Esophagus squamous epithelium (tissue), 5 donors: ENCODE measurements around the gene RHOG. TPM values are rescaled to one million over a fixed set of nuclear protein-coding genes. Genes with fewer than 3 reads are reported as not detected.
"Not testable (repeated sequence)": the region's sequence is repeated elsewhere in the genome, so short reads cannot be mapped to it uniquely, and the experiment has no call there.

Experiments used
- DNase-seq: peaks from one replicate; lab custom pipeline; 2025; lab: John Stamatoyannopoulos, UW
- H3K27ac ChIP-seq, 4 donors: fragments of 200-600 bp; sonication (generic); one replicate each; pipeline ENCODE4 v1.5.1; 2016 to 2019; ENCODE audit warnings: mild to moderate bottlenecking in 1 of 4
- H3K27me3 ChIP-seq, 4 donors: fragments of 200-600 bp; sonication (generic); 1 replicate in 3 of 4; 2 replicates in 1 of 4; pipeline versions ENCODE4 v1.5.1 to v1.6.0; 2017 to 2021; ENCODE audit warnings: antibody characterized with exemption in 1 of 4
- H3K36me3 ChIP-seq, 3 donors: fragments of 200-600 bp; sonication (generic); one replicate each; pipeline ENCODE4 v1.5.1; 2016 to 2019
- H3K4me1 ChIP-seq, 3 donors: fragments of 200-600 bp; sonication (generic); one replicate each; pipeline ENCODE4 v1.5.1; 2017 to 2019
- H3K4me3 ChIP-seq, 4 donors: fragments of 200-600 bp; sonication (generic); 1 replicate in 3 of 4; 2 replicates in 1 of 4; pipeline ENCODE4 v1.5.1; 2016 to 2019; ENCODE audit warnings: mild to moderate bottlenecking in 2 of 4, moderate library complexity in 1 of 4
- H3K9me3 ChIP-seq, 3 donors: fragments of 200-600 bp; sonication (generic); one replicate each; pipeline ENCODE4 v1.5.1; 2016 to 2019
- CTCF ChIP-seq, 6 experiments: fragments of 450-650 bp in 4 of 6; fragments of 200-600 bp in 2 of 6; sonication (generic) in 2 of 6; IDR thresholded peaks; one replicate each; pipeline ENCODE4 v1.5.1; 2016 to 2019; ENCODE audit warnings: antibody characterized with exemption in 6 of 6, mild to moderate bottlenecking in 4 of 6, moderate library complexity in 4 of 6
- POLR2A ChIP-seq, 4 donors: fragments of 450-650 bp; IDR thresholded peaks; one replicate each; pipeline ENCODE4 v1.6.1; 2017; ENCODE audit warnings: antibody characterized with exemption in 4 of 4, mild to moderate bottlenecking in 4 of 4, moderate library complexity in 3 of 4
- WGBS, 2 donors: methylation state at CpG; one replicate each; pipeline ENCODE4 v1.1.5; 2018; 5-methylcytosine and 5-hydroxymethylcytosine counted together
- intact Hi-C: fragments of 100-400 bp; cut with DNase I; formaldehyde crosslinking; loops from one replicate; pipeline ENCODE4 v1.15.0; 2022
- total RNA-seq, 4 donors: library from RNA; depleted of rRNA; stranded (reverse); fragments of >200 nt; gene quantifications; one replicate each; pipeline ENCODE4 v1.1.0, GENCODE V29; 2016
- donor health status: DM: yes; HTN: yes; CAD: no.

Gene RHOG
- total RNA-seq, 4 donors from 2014 or later, result 51.6 to 84.5 (median 72.7) TPM

GRCh38 chr11:3796002-3796311, 44.8 kb downstream of the RHOG start:
- peaks cover 20 to 40% (median 28%) of the 10 kb centered on the region in 3 donors for H3K4me1 ChIP-seq

GRCh38 chr11:3795131-3796001, 45.4 kb downstream of the RHOG start:
- intact Hi-C loops, result no loop called here
- peak overlapping the region in 3 of 4 donors; percentile 3 to 99 (median 98) for H3K27ac ChIP-seq
- H3K9me3 ChIP-seq, result no peaks in the 10 kb centered on the region
- no peak for DNase-seq
- 78% methylated on average over 8 of the region's 8 CpGs for WGBS, 2 donors
- peaks cover 20 to 45% (median 28%) of the 10 kb centered on the region in 3 donors for H3K4me1 ChIP-seq
- H3K27me3 ChIP-seq, result no peaks in the 10 kb centered on the region
- peak overlapping the region in 3 of 4 donors; percentile 85 to 99 (median 96) for H3K4me3 ChIP-seq
- TF ChIP-seq CTCF (IDR thresholded peaks at IDR 0.05), result no peak
- no peak for TF ChIP-seq POLR2A (IDR thresholded peaks at IDR 0.05)
- peaks cover 3 to 44% (median 9%) of the 10 kb centered on the region in 3 donors for H3K36me3 ChIP-seq

More at GRCh38 chr11:3796002-3796311, 44.8 kb downstream of the RHOG start:
- H3K36me3 ChIP-seq, result peaks cover 3 to 39% (median 9%) of the 10 kb centered on the region in 3 donors
- intact Hi-C loops, result no loop called here
- 15 to 22% methylated on average over 6 of the region's 6 CpGs for WGBS, 2 donors
- peak overlapping the region; percentile 3 to 99 (median 98) for H3K27ac ChIP-seq
- no peak for DNase-seq
- H3K9me3 ChIP-seq, result no peaks in the 10 kb centered on the region
- no peaks in the 10 kb centered on the region for H3K27me3 ChIP-seq
- no peak for TF ChIP-seq POLR2A (IDR thresholded peaks at IDR 0.05)
- no peak for TF ChIP-seq CTCF (IDR thresholded peaks at IDR 0.05)
- peak overlapping the region; percentile 85 to 99 (median 94) for H3K4me3 ChIP-seq

DNA sequence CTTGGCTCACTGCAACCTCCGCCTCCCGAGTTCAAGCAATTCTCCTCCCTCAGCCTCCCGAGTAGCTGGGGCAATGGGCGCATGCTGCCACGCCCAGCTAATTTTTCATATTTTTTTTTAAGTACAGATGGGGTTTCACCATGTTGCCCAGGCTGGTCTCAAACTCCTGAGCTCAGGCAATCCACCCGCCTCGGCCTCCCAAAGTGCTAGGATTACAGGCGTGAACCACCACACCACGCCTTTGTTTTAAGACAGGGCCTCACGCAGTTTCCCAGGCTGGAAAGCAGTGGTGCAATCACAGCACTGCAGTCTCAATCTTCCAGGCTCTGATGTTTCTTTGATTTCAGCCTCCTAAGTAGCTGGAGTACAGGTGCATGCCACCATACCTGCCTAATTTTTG, 46.4 kb downstream of the RHOG start:
- intact Hi-C loops, H3K27me3 ChIP-seq, H3K9me3 ChIP-seq, DNase-seq, H3K4me3 ChIP-seq, H3K27ac ChIP-seq: not testable (repeated sequence)
- H3K36me3 ChIP-seq, result peaks cover 3 to 53% (median 9%) of the 10 kb centered on the region in 3 donors
- 84 to 95% methylated on average over 10 of the region's 10 CpGs for WGBS, 2 donors
- H3K4me1 ChIP-seq, result peaks cover 20 to 55% (median 28%) of the 10 kb centered on the region in 3 donors

DNA sequence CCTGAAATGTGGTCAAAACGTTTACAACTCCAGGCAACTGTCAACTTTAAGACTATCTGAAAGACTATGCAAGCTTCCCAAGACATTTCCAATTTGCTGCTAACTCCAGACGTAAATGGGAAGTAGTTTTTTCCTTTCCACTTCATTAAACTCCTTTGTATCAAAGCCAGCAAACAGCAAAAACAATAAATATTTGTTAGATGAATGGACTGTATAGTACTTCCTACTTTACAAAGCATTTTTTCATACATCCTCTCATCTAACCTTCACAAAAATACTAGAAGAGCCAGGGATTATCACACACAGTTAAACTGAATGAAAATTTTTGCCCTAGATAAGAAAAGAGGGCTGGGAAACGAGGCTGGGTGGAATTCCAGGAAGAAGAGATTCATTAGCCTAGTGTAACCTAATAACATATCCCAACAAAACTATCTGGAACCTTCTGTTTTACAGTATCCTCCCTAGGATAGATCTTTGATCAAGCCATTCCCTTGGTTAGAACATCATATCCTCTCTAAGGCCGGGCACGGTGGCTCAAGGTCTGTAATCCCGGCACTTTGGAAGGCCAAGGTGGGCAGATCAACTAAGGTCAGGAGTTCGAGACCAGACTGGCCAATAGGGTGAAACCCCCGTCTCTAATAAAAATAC, 53.9 kb downstream of the RHOG start:
- TF ChIP-seq CTCF (IDR thresholded peaks at IDR 0.05) (no peak), POLR2A (IDR thresholded peaks at IDR 0.05) (no peak)
- H3K9me3 ChIP-seq, result no peaks in the 10 kb centered on the region
- H3K4me1 ChIP-seq, result peaks cover 0 to 68% (median 14%) of the 10 kb centered on the region in 3 donors
- no peak for DNase-seq
- intact Hi-C loops, result no loop called here
- H3K36me3 ChIP-seq, result peaks cover 0 to 48% (median 0%) of the 10 kb centered on the region in 3 donors
- peak overlapping the region in 2 of 4 donors; percentile 1 to 26 for H3K27ac ChIP-seq
- WGBS, 2 donors, result 56% methylated on average over 6 to 8 of the region's 8 CpGs
- H3K27me3 ChIP-seq, result no peaks in the 10 kb centered on the region
- no peak overlapping the region for H3K4me3 ChIP-seq

DNA sequence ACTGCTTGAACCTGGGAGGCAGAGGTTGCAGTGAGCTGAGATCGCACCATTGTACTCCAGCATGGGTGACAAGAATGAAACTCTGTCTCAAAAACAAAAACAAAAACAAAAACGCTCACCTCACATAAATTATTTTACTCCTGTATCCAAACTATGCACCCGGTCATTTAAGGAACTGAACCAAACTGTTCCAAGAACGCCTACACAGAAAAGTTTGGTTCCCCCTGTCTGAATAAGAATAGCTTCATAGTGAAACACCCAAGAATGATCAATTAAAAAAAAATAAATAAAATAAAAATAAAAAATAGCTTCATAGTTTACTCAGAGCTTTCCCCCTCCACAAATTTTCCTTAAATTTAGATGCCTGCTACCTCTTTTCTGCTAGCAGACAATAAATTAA, 57.1 kb downstream of the RHOG start:
- 67 to 85% methylated on average over 4 of the region's 4 CpGs for WGBS, 2 donors
- peaks cover 0 to 66% (median 19%) of the 10 kb centered on the region in 3 donors for H3K4me1 ChIP-seq
- H3K9me3 ChIP-seq, result no peaks in the 10 kb centered on the region
- H3K4me3 ChIP-seq, result no peak overlapping the region
- intact Hi-C loops, result no loop called here
- H3K36me3 ChIP-seq, result peaks cover 0 to 51% (median 9%) of the 10 kb centered on the region in 3 donors
- no peak for TF ChIP-seq CTCF (IDR thresholded peaks at IDR 0.05)
- no peak for TF ChIP-seq POLR2A (IDR thresholded peaks at IDR 0.05)
- H3K27me3 ChIP-seq, result no peaks in the 10 kb centered on the region
- no peak for DNase-seq
- H3K27ac ChIP-seq, result no peak overlapping the region
